Measurements from ENCODE around the gene MDGA2.

- no peak for TF ChIP-seq CTCF (IDR thresholded peaks at IDR 0.05; ENCODE audit: control extremely low read depth in 1 of 3, insufficient read depth in 1 of 3, low read depth in 1 of 3, low read length in 3 of 3)
- TF ChIP-seq TBP (IDR thresholded peaks at IDR 0.05; ENCODE audit: low read depth, low read length), result no peak
Observed at GRCh38 chr14:47557894-47558293, 117.5 kb downstream of the MDGA2 start.

All from H1 (cell line).